Stimulated activated CD4-positive, alpha-beta T cell treated with anti-CD3 and anti-CD28 coated beads, Interleukin-4, amount 100 ng/mL, for 48 hours (primary cell): ENCODE results near the gene PRKG1.

Experiments
- DNase-seq, 2 donors: peaks; one replicate each; pipeline ENCODE4 v3.0.0-alpha.2; 2020; ENCODE audit warnings: low read depth in 2 of 2

The PRKG1 gene

GRCh38 chr10:52256832-52257691, 1182.8 kb downstream of the PRKG1 start:
- DNase-seq = no peak

- DNase-seq = no peak
Observed at GRCh38 chr10:52257692-52258075, 1183.4 kb downstream of the PRKG1 start.

GRCh38 chr10:52258799-52259425, 1184.6 kb downstream of the PRKG1 start:
- no peak for DNase-seq

GRCh38 chr10:52259426-52259812, 1185.1 kb downstream of the PRKG1 start:
- no peak for DNase-seq

- no peak for DNase-seq
Observed at GRCh38 chr10:52261362-52261761, 1187.1 kb downstream of the PRKG1 start.

- DNase-seq = no peak
Observed at GRCh38 chr10:52265131-52265926, 1191.0 kb downstream of the PRKG1 start.

- no peak for DNase-seq
Observed at GRCh38 chr10:52266858-52267257, 1192.6 kb downstream of the PRKG1 start.

- DNase-seq = no peak
Observed at GRCh38 chr10:52268790-52269189, 1194.5 kb downstream of the PRKG1 start.

- no peak for DNase-seq
Observed at GRCh38 chr10:52269233-52269632, 1194.9 kb downstream of the PRKG1 start.

GRCh38 chr10:52276163-52276562, 1201.9 kb downstream of the PRKG1 start:
- DNase-seq = no peak

GRCh38 chr10:52276986-52277385, 1202.7 kb downstream of the PRKG1 start:
- no peak for DNase-seq

- no peak for DNase-seq
Observed at GRCh38 chr10:52279546-52279945, 1205.3 kb downstream of the PRKG1 start.

GRCh38 chr10:52280051-52280450, 1205.8 kb downstream of the PRKG1 start:
- DNase-seq = no peak

GRCh38 chr10:52283174-52283573, 1208.9 kb downstream of the PRKG1 start:
- DNase-seq = no peak

GRCh38 chr10:52284416-52285013, 1210.2 kb downstream of the PRKG1 start:
- DNase-seq = no peak

GRCh38 chr10:52287866-52288265, 1213.6 kb downstream of the PRKG1 start:
- DNase-seq = no peak

- DNase-seq = no peak
Observed at GRCh38 chr10:52297747-52298146, 1223.5 kb downstream of the PRKG1 start.

GRCh38 chr10:52300599-52301277, 1226.5 kb downstream of the PRKG1 start:
- DNase-seq = no peak

- peak in 1 of 2 donors; percentile 10 for DNase-seq
Observed at GRCh38 chr10:52308251-52309031, 1234.2 kb downstream of the PRKG1 start.

GRCh38 chr10:52312942-52313255, 1238.6 kb downstream of the PRKG1 start:
- no peak for DNase-seq
